Activated naive CD8-positive, alpha-beta T cell treated with anti-CD3 and anti-CD28 coated beads, Interleukin-2, amount 50 U/mL, for 16 hours (primary cell): ENCODE data around the gene TTI1.
"Not testable (repeated sequence)": the region's sequence is repeated elsewhere in the genome, so short reads cannot be mapped to it uniquely, and the experiment has no call there.

ENCODE experiments used
- DNase-seq: peaks from one replicate; pipeline ENCODE4 v3.0.0-alpha.2; 2020; ENCODE audit warnings: low read depth, low spot score

Gene TTI1

DNA sequence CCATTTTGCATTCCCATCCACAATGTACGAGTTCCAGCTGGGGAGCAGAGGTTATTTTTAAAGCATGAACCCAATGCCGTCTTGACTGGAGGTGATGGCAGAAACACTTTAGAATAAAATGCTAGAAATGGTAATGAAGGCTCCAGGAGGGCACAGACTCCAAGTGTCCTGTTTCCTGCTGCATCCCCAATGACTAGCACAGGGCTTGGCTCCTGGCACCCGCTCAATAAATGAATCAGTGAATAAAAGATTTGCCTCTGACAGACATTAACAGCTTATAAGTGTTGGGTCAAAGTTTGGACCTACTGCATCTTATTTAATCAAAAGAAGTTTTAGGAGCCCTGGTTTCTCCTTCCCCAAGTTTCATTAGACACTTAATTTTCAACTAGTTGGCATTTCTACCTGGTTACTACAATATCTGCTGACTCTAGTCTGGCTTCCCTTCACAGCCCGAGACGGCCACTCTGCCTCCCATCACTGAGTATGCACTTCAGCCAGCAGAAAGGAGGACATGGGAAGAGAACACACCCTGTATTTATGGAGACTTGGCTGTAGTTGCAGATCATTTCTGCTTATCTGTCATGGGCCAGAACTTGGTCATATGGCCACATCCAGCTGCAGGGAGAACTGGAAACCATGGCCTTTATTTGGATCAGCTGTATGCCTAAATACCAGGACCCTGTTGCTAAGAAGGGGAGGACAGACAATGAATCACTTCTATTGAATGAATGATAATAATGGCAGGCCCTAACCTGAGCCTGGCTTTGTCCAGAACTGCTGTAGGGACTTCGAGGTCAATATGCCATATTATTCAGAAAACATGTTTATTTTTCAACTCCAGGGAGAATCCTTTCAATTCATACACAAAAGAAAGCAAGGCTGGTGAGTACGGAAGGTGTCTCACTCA, 63.1 kb downstream of the TTI1 start:
- no peak for DNase-seq

DNA sequence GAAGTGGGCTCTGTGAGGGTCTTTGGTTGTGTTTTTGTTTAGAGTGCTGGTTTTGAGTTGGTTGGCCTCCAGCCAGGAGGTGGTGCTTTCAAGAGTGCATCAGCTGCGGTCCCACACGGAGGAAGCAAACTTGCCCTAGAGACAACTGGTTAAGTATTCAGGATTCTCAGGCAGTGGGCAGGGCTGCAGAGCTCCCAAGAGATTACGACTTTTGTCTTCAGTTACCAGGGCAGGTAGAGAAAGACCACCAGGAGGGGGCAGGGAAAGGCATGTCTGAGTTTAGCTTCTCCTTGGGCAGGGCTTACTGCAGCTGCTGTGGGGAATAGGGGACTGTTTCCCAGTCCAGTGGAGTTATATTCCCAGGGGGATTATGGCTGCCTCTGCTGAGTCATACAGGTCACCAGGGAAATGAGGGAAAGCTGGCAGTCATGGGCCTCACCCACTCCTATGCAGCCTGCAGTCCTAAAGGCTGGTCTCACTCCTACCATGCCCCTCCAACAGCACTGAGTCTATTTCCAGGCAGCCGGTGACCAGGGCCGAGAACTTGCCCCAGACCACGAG, 64.3 kb downstream of the TTI1 start:
- DNase-seq: no peak

DNA sequence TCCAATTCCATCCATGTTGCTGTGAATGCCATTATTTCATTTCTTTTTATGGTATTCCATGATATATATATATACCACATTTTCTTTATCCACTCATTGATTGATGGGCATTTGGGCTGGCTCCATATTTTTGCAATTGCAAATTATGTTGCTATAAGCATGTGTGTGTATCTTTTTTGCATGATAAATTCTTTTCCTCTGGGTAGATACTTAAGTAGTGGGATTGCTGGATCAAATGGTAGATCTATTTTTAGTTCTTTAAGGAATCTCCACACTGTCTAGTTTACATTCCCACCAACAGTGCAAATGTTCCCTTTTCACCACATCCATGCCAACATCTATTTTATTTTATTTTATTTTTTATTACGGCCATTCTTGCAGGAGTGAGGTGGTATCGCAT, 69.8 kb downstream of the TTI1 start:
- DNase-seq: not testable (repeated sequence)

DNA sequence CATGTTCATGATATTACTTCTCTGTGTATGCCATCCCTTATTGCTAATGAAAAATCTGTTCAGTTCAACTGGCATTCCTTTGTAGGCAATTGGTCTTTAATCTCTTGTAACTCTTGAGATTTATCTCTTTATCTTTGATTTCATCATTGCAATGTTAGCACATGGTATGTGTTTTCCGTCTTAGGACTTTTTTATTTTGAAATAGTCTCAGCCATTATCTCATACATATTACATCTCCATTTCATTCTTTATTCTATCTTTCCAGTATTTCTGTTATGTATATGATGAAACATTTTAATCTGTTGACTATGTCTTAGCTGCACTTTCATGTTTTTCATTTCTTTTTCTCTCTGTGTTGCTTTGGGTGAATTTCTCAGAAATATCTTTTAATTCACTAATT, 72.2 kb downstream of the TTI1 start:
- no peak for DNase-seq

DNA sequence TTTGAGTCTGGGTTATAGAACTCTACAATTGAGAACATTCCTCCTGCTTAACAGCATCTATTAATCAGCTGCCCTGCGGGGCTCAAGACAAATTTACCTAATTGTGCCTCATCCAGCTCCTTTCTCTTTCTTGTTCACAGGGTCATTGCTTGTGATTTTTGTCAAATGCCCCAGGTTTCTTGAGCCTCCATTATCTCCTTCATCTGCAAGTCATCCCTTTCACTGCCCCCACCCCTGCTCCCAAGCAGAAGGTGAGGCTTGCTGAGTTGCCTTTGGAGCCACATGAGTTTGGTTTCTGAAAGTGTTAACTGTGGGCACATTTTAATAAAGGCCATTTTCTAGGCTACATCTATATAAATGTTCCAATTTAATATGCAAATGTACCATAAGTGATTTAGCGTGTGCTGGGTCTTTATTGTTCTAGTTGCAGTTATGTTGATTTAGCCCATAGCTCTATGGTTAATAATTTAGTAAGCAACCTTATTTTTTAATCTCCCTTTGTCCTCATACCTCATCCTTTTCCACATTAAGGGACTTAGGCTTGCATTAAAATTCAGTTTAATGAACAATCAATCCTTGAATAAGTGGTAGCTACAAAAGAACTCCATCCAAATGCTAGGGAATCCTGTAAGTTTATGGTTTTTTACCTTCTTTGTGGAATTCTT, 74.3 kb downstream of the TTI1 start:
- no peak for DNase-seq

DNA sequence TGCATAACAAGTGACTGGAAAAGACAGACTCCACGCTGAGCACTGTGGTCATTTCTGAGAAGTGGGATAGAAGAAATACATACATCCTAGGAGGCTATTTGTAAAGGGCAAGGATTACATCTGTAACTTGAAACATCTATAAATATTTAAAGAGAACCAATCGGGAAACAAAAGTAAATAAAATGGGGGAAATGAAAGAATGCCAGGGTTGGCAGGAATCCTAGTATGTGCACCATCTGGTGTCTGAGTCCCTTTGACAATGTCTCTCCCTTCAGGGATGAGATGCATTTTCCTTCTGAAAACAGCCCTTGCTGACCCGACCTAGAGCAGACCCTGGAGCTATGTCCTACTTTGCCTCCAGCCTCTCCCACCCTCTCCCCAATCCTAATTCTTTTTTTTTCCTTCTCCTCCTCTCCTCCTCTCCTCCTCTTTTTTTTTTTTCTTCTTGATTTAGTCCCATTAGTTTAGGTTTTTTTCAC, 77.1 kb downstream of the TTI1 start:
- DNase-seq: no peak

DNA sequence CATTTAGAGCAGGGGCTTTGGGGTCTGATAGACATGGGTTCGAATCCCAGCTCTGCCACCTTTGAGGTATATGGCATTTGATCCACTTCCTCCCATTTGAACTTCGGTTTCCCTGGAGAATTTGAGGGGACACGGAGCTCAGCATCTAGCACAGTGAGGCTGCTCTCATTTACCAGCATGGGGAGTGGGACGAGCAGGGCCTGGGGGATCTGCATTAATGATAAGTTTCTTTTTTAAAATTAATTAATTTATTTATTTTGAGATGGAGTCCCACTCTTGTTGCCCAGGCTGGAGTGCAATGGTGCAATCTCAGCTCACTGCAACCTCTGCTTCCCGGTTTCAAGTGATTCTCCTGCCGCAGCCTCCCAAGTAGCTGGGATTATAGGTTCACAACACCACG, 77.7 kb downstream of the TTI1 start:
- DNase-seq: no peak

DNA sequence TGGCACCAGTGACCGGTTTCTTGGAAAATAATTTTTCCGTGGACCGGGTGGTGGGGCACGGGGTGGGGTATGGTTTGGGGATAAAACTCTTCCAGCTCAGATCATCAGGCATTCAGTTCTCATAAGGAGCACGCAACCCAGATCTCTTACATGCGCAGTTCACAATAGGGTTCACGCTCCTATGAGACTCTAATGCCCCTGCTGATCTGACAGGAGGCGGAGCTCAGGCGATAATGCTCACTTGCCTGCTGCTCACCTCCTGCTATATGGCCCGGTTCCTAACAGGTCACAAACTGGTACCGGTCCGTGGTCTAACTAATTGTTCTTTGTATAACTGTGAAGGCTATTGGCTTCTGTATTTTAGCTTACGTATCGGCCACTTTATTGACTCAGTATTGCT, 78.6 kb downstream of the TTI1 start:
- no peak for DNase-seq

DNA sequence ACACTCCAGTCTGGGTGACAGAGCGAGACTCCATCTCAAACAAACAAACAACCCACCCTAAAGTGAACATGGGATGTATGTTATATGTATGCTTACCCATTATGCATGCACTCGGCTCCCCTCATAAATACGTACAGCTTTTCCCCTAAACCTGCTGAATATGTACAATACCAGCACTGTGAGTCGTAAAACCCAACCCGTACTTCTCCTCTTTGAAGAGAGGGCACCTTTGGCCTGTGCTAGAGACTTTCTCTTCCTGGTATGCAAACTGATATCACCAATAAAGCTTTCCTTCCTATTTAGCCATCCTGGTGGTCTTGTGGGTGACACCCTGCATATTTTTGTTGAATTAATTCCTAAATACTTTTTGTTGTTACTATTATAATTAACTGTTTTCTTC, 79.1 kb downstream of the TTI1 start:
- DNase-seq: no peak

DNA sequence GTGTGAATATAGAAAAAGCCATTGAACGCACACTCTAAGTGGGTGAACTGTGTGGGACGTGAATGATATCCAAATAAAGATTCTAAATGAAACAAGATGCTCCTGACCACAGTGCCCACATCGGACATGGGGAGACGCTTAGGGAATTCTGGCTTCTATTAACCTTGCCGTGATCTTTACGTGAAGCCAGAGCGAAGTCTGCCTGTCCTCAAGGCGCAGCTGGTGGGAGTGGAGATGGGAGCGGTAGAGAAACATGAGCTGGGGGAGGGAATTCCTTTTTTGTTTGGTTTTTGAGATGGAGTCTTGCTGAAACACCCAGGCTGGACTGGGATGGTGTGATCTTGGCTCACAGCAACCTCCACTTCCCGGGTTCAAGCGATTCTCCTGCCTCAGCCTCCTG, 84.3 kb downstream of the TTI1 start:
- no peak for DNase-seq

DNA sequence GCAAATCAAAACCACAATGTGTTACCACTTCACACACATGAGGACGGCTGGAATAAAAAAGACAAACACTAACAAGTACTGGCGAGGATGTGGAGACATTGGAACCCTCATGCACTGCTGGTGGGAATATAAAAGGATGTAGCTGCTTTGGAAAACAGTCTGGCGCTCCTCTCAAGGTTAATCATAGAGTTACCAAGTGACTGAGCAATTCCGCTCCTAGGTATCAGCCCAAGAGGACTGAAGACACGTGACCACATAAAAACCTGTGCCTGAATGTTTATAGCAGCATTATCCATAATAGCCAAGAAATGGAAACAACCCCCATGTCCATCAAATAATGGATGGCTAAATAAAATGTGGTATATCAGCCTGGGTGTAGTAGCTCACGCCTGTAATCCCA, 85.3 kb downstream of the TTI1 start:
- no peak for DNase-seq

DNA sequence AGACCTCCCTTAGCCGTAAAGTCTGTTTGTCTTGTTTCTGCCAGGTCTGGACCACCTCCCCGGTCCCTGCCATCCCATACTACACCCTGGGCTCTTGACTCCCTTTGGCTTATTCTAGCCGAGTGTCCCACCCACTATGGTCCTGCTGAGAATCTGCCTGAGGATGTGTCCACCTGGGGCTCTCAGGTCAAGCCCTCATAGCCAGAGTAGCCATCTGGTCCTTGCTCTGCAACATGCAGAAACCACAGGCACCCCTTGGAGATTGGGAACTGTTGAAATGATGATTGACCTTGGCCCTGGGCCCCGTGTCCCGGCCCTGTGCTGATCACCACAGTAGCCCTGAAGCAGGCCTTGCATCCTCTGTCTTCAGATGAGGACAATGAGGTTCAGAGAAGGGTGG, 86.3 kb downstream of the TTI1 start:
- DNase-seq: no peak

DNA sequence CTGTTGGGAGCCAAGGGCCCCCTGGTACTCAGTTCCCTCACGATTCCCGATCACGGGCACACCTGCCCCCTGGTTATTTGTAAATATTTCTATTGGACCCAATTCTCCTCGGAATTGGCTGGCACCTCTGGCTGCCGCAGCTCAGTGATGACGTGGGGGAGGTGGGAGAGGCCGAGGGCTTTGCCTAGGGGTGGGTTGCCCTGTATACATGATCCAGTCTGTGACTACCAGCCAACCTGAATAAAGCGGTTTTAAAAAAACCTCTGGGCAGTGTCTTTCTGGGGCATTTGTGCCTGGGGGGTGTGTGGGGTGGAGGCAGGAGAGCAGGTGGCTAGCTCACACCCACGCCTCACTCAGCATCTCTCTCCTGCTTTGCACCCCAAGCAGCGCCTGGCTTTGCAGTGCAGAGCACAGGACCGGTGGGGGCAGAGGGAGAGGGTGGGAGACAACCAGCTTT, 88.1 kb downstream of the TTI1 start:
- DNase-seq: no peak

DNA sequence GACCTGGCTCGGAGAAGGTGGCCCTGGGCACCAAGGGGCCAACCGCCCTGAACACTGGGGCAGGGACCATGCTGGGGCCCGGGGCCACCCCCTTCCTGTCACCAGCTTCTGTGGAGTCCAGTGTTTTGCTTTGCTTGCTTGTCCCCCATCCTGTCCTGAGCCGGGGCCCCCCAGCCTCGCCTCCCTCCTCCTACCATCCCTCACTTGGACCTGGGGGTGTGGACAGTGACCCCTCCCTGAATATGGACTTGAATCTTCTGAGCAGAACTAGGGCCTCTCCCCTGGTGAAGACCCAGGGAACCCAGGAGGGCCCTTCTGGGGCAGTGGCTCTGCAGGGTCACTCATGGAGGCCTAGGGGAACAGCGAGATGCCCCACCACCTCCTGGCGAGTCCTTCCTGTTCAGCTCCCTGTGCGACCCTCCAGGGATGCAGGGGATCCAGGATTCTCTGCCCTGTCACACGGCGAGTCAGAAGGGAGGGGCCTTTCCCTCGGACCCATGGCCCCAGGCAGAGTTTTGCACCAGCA, 88.7 kb downstream of the TTI1 start:
- no peak for DNase-seq

DNA sequence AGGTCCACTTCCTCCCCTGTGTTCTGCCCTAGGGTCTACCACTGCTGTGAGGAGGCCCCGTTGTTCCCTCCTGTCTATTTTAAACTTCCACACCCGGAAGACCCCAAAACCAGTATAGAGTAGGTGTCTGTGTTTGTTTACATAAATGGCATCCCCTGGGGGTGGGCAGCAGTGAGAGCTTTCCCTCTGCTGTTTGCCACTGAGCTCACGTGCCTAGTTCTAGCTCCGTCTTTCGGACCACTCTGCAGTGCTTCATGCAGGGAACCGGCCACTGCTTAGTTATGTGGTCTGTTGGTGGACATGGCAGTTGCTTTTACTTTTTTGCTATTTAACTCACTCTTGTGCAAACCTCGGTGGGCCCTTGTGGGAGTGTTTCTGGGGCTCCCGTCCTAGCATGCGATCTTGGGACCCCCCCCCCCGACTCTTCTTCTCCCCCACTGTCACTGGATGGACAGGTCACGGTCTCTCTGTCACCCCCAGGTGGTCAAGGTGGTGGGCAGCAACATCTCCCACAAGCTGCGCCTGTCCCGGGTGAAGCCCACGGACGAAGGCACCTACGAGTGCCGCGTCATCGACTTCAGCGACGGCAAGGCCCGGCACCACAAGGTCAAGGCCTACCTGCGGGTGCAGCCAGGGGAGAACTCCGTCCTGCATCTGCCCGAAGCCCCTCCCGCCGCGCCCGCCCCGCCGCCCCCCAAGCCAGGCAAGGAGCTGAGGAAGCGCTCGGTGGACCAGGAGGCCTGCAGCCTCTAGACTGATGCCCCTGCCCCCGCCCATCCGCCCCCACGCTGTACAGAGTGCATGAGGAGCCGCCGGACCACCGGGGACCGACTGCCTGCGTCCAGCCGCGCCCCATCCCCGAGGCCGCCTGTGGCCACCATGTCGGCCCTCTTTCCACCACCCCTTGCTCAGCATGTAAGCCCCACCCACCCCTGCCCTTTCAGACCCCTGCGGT, 89.5 kb downstream of the TTI1 start:
- no peak for DNase-seq

DNA sequence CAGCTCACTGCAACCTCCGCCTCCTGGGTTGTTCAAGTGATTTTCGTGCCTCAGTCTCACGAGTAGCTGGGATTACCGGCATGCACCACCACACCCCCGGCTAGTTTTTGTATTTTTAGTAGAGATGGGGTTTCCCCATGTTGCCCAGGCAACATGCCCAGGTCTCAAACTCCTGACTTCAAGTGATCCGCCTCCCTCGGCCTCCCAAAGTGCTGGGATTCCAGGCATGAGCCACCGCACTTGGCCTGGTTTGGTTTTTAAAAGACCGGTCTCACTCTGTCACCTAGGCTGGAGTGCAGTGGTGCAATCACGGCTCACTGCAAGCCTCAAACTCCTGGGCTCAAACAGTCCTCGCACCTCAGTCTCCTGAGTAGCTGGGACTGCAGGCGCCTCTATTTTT, 90.2 kb downstream of the TTI1 start:
- no peak for DNase-seq

DNA sequence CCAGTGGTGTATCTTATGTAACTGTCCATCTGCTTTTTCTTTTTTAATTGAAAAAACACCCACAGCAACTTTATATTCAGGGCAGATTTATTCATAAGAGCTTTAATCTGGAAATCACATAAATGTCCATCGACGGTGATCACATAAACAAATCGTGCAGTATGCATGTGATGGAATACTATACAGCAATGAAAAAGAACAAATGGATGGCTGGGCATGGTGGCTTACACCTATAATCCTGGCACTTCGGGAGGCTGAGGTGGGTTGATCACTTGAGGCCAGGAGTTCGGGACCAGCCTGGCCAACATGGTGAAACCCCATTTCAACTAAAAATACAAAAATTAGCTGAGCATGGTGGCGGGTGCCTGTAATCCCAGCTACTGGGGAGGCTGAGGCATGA, 91.3 kb downstream of the TTI1 start:
- no peak for DNase-seq

DNA sequence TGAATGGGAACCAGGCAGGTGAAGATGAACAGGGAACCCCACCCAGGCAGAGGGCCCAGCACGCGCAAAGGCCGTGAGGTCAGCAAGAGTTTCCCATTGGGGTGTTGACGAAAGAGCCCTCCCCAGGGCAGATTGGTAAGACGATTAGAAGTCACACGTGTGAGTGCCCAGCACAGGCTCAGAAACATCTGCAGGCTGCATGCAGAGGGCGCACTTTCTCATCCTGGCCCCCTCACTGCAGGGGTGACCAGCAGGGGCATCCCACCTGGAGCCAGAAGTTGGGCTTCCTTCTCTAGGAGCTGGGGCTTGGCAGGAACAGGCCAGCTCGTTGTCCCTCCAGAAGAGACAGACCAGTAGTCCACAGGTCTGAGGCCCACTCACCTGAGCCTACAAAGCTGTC, 91.9 kb downstream of the TTI1 start:
- no peak for DNase-seq

DNA sequence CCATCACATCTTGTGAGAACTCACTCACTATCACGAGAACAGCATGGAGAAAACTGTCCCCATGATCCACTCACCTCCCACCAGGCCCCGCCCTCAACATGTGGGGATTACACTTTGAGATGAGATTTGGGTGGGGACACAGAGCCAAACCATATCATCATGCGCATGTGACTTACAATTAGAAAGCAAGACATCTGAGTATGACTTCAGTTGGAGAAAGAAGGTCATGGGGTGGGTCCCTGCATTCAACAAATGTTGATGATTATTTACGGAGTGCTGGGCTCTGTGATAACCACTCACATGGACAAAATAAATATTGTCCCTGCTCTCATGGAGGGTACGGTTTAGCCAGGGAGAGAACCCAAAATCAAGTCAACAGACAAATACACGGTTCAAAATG, 92.4 kb downstream of the TTI1 start:
- DNase-seq: no peak

DNA sequence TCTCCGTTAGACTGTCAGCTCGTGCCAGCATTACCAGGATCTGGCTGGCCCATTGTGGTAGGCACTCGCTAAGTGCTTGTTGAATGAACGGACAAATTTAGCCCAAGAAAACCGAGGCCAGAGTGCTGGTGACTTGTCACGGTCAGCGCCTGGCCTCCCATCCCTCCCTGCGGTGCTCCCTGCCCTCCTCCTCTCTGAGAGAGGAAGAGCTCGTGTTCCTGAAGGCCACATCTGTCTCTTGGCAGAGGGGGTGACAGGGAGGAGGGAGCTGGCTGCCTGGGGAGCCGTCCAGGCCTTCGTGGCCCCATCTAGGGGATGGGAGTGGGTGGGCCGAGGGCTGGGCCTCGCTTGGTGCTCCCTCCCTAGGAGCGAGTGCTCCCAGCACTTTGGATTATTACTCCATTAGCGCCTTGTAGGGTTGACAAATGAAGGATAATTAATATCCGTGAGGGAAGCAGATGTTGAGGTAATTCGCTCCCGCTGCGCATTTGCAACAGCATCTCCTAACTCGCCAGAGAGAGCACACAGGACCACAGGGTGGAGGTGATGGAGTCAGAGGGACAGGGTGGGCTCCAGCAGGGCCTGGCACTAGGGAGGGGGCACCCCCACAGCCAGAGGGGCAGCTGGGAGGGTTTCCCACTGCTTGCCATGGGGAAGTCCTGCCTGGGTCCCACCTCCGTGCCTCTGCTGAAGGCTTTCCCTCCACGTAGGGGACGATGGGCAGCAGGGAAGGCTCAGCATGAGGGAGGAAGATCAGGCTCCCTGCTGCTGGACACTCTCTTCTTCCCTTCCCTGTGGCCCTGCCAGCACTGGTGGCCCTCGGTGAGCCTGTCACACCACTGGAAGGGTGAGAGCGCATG, 93.3 kb downstream of the TTI1 start:
- DNase-seq: no peak
